Stimulated activated CD8-positive, alpha-beta memory T cell treated with anti-CD3 and anti-CD28 coated beads, Interleukin-4, amount 100 ng/mL, for 1 hour (primary cell): ENCODE data around the gene CCDC159.
"Not testable (repeated sequence)": the region's sequence is repeated elsewhere in the genome, so short reads cannot be mapped to it uniquely, and the experiment has no call there.

ENCODE experiments used
- DNase-seq, 2 donors: peaks; one replicate each; pipeline ENCODE4 v3.0.0-alpha.2; 2020; ENCODE audit warnings: low read depth in 2 of 2, low spot score in 1 of 2

Gene CCDC159

GRCh38 chr19:11365557-11366117 is 19.3 kb downstream of the CCDC159 start:
- no peak for DNase-seq

GRCh38 chr19:11367528-11367927 is 21.2 kb downstream of the CCDC159 start:
- no peak for DNase-seq

GRCh38 chr19:11370744-11371143 is 24.4 kb downstream of the CCDC159 start:
- DNase-seq, result no peak

GRCh38 chr19:11373166-11373884 is 27.0 kb downstream of the CCDC159 start:
- no peak for DNase-seq

- DNase-seq, result no peak
These were observed 27.6 kb downstream of the CCDC159 start for GRCh38 chr19:11373885-11374432.

DNA sequence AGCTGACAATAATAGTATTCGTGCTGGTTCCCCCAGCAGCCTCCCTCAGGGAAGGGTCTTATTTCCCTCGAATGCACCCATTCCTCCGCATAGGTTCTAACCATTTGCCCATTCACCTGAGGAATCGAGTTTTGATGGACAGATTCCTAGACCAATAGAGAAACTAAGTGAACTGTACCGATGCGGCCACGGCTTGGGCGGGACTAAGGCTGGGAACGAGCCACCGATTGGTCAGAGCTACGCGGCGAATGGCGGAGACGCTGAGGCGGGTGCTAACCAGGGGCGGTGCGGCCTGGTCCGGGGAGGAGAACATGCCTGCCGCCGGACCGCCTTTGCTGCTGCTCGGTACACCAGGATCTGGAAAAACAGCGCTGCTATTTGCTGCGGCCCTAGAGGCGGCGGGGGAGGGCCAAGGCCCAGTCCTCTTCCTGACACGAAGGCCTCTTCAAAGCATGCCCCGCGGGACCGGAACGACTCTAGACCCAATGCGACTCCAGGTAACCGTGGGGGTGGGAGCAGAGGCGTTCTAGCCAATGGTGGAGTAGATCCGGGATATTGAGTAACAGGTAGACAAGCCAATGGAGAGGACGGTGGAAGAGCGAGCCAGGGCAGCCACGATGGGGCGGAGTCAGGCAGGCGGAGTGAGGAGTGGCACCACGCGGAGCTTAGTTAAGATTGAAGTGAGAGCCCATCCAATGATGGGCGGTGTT is 28.3 kb downstream of the CCDC159 start, which contains the start of gene SWSAP1:
SWSAP1 (plus strand) TSS at position 234 of the 710 bp plus-strand sequence; CDS start at position 249, 15 bp downstream.
- DNase-seq, result peak; percentile 84 to 91

DNA sequence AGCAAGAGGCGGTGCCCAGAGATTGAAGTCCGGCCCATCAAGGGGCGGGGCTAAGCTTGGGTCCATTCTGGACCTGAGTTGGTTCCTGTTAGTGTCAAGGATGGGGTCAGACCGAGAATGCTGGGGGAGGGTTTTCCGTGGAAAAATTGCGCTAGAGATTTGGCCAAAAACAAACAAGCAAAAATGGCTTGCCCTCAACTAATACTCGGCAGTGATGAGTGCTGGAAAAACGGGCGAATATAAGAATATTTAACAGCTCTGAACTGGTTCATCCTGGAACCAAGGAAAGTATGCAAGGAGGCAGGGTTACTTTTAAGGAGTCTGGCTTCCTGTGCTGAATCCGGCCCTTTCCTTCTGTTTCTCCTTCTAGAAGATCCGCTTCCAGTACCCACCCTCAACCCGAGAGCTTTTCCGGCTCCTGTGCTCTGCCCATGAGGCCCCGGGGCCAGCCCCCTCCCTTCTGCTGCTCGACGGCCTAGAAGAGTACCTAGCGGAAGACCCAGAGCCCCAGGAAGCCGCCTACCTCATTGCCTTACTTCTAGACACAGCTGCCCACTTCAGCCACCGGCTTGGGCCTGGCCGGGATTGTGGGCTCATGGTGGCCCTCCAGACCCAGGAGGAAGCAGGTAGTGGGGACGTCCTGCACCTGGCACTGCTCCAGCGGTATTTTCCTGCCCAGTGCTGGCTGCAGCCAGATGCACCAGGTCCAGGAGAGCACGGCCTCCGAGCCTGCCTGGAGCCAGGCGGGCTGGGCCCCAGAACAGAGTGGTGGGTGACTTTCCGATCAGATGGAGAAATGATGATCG is 29.0 kb downstream of the CCDC159 start:
- peak; percentile 17 to 44 for DNase-seq

GRCh38 chr19:11377237-11377636 is 30.9 kb downstream of the CCDC159 start:
- DNase-seq, result no peak

GRCh38 chr19:11377756-11378155 is 31.4 kb downstream of the CCDC159 start:
- no peak for DNase-seq

GRCh38 chr19:11378319-11379189 is 32.2 kb downstream of the CCDC159 start:
- no peak for DNase-seq

- not testable (repeated sequence) for DNase-seq
These were observed 33.0 kb downstream of the CCDC159 start for GRCh38 chr19:11379269-11379845.

GRCh38 chr19:11379857-11380350 is 33.6 kb downstream of the CCDC159 start:
- no peak for DNase-seq

DNA sequence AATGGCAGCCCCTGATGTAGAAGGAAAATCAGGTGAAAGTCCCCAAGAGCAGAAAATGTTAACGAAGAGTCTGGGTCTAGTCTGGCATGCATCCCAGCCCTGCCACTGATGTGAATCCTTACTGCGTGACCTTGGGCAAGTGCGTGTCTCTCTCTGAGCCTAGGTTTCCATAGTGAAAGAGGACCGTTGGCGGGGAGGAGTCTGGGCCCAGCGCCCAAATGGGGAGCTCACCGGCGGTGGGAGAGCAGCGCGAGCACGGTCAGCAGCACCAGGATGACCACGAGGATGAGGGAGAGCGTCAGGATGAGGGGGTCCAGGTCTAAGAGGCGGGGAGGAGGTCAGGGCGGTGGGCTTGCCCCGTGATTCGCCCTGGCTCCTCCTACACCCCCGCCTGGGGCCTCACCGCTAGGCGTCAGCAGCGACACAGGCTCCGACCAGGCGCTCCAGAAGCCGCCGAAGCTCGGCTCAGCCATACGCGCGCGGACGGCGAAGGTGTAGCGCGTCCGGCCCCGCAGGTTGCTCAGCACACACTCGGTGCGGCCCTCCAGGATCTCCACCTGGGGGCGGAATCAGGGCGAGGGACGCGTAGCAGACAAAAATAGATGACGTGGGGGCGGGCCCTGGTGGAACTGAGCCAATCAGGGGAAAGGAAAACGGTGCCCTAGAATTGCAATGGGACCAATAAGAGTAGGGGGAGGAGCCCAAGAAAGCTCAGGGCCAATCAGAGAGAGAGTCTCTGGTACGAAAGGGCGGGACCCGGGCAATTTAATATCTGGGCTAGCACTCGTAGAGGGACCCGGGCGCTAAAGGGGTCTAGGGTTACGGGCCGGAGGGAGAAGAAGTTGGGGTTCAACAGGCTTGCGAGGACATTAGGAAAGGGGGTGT is 34.6 kb downstream of the CCDC159 start:
- peak; percentile 82 to 93 for DNase-seq

DNA sequence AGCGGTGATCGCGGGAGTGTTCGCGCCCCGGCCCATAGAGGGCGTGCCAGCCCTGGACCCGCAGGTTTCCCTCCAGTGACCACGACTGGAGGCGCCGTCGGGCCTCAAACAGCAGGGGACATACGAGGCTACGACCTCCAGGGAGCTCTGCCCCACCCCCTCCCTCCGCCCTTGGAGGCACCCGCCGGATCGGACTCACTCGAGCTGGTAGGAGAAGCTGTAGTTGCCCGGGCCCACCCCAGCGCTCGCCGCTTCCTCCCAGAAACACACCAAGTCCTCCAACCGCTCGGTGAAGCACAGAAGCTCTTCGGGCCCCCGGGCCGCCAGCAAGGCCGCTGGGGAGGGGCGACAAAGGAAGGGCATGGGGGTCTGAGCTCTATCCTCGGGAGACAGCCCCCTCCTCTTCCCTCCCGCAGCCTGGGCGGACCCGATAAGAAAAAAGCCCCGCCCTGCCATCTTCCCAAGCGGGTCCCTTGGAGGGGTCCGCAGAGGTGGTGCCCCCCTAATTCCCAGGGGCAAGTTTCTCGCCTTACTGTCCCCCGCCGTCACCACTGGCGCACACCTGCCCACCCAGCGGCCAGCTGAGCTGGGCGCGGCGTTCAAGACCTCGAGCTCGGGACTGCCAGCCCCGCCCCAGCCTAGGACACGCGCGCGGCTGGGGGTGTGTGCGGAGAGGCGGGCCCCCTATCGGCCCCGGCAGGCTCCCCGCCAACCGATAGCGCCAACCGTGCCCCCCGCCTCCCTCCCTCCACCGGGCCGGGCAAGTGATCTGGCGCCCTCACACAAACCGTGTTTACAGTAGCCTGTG is 36.8 kb downstream of the CCDC159 start:
- no peak for DNase-seq

- DNase-seq, result no peak
These were observed 37.4 kb downstream of the CCDC159 start for GRCh38 chr19:11383706-11384048.

- no peak for DNase-seq
These were observed 38.4 kb downstream of the CCDC159 start for GRCh38 chr19:11384778-11385129.

GRCh38 chr19:11387162-11388034 is 41.1 kb downstream of the CCDC159 start:
- DNase-seq, result no peak
